NT2/D1 (cell line): ENCODE data around the gene MTNR1B.
A peak's percentile ranks its signal among the peaks of the same experiment; 100 is the strongest.

Source experiments
- DNase-seq: peaks from one replicate; pipeline ENCODE4 v3.0.0-alpha.2; 2011; ENCODE audit warnings: low read depth, low spot score
- H3K27me3 ChIP-seq: 2 replicates; pipeline ENCODE4 v1.6.0; 2011; ENCODE audit warnings: mild to moderate bottlenecking; ENCODE audit not compliant: insufficient read length, insufficient read depth
- H3K36me3 ChIP-seq: 2 replicates; pipeline ENCODE4 v1.6.1; 2011; ENCODE audit warnings: mild to moderate bottlenecking, low read length, mixed read lengths; ENCODE audit not compliant: insufficient read depth, insufficient read length
- H3K4me1 ChIP-seq: 2 replicates; pipeline ENCODE4 v1.5.1; 2011; ENCODE audit not compliant: insufficient read depth, insufficient read length
- H3K4me3 ChIP-seq: 2 replicates; pipeline ENCODE4 v1.5.1; 2011; ENCODE audit warnings: low read depth; ENCODE audit not compliant: insufficient read length
- H3K9ac ChIP-seq: 2 replicates; pipeline ENCODE4 v1.6.0; 2011; ENCODE audit warnings: low read depth; ENCODE audit not compliant: insufficient read length
- H3K9me3 ChIP-seq: 2 replicates; pipeline ENCODE4 v1.5.1; 2011; ENCODE audit warnings: mild to moderate bottlenecking, low read length; ENCODE audit not compliant: insufficient read depth
- SUZ12 ChIP-seq: IDR thresholded peaks from 2 replicates; pipeline ENCODE4 v1.6.1; 2011; ENCODE audit not compliant: insufficient read length, insufficient read depth; ENCODE audit errors: extremely low read depth
- YY1 ChIP-seq: IDR thresholded peaks from 2 replicates; pipeline ENCODE4 v1.6.1; 2011; ENCODE audit not compliant: insufficient read length, insufficient read depth
- ZNF274 ChIP-seq: IDR thresholded peaks from 2 replicates; pipeline ENCODE4 v1.6.1; 2011; ENCODE audit warnings: mild to moderate bottlenecking, low read depth, low read length

Gene MTNR1B

DNA sequence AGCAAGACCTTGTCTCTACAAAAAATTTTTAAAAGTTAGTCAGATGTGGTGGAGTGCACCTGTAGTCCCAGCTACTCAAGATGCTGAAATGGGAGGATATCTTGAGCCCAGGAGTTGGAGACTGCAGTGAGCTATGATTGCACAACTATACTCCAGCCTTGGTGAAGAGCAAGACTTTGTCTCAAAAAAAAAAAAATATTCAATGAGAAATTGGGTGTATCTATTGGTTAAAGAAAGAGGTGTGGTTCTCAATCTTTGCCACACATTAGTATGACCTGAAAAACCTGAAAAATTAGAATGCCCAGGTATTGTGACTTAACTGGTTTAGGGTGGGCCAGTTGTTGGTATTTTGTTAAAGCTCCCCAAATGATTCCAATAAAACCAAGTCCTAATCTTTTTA is 32.4 kb downstream of the MTNR1B start:
- no peak for DNase-seq
- no peak for TF ChIP-seq YY1
- Histone ChIP-seq H3K36me3 (no peaks in the 10 kb centered on the region), H3K9ac (no peak overlapping the region), H3K4me1 (no peaks in the 10 kb centered on the region), H3K4me3 (no peak overlapping the region), H3K27me3 (no peaks in the 10 kb centered on the region), H3K9me3 (no peaks in the 10 kb centered on the region)

DNA sequence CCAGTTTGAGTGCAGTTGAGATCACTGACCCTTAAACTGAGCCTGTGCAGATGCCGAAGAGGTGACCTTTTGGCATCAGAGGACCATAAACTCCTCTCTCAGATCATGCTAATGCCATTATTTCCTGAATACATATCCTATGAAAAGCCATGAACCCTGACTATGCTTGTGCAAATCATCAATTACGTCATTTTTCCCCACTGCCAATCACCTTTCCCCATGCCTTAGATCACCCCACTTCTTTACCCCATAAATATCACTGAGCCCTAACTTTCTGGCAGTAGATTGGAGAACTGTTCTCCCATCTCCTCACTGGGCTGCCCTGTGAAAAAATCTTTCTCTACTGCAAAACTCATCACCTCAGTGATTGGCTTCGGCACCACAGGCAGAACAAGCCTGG is 32.9 kb downstream of the MTNR1B start:
- DNase-seq: no peak
- H3K4me1 ChIP-seq: no peaks in the 10 kb centered on the region
- no peak overlapping the region for H3K4me3 ChIP-seq
- H3K36me3 ChIP-seq: no peaks in the 10 kb centered on the region
- H3K9ac ChIP-seq: no peak overlapping the region
- H3K27me3 ChIP-seq: no peaks in the 10 kb centered on the region
- 0 out of 2 replicates have a peak, but pooled peaks cover under 1% of the 10 kb centered on the region for H3K9me3 ChIP-seq
- TF ChIP-seq ZNF274: no peak
- no peak for TF ChIP-seq SUZ12

DNA sequence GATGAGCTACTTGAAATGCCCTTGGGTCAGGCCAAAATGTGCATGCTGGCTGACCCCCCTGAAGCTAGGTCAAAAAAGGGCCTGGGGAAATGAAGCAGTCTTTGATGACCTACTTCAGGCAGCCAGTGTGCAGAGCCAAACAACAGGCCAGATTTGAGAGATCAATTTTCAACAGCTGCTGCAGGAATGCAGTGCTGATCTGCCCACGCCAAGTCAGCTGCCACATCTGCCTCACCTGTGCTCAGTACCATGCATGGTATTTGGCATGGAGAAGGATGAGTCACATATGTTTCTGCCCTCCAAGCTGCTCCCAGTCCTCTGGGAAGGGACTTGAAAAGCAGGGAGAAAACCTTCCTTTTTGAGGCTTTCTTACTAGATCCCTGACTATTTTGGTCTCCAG is 35.8 kb downstream of the MTNR1B start:
- no peaks in the 10 kb centered on the region for H3K27me3 ChIP-seq
- H3K36me3 ChIP-seq: no peaks in the 10 kb centered on the region
- H3K9ac ChIP-seq: no peak overlapping the region
- no peak for TF ChIP-seq YY1
- TF ChIP-seq ZNF274: no peak
- no peak for TF ChIP-seq SUZ12
- 0 out of 2 replicates have a peak, but pooled peaks cover 4% of the 10 kb centered on the region for H3K9me3 ChIP-seq
- DNase-seq: no peak
- H3K4me1 ChIP-seq: peaks cover 2% of the 10 kb centered on the region
- H3K4me3 ChIP-seq: no peak overlapping the region

DNA sequence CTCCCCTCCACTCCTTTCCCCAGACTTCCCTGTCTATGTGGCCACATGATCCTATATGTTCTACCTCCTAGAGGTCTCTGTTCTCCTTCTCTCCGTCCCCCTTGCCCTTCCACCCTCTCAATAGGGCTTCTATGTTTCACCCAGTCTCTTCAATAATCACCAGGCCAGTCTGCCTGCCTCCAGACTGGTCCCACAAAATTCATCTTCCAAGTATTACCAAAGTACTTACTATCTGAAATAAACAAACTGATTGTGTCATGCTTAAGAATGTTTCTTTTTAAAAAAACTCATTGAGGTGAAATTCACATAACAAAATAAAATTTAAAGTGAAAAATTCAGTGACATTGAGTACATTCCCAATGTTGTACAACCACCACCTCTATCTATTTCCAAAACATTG is 44.2 kb downstream of the MTNR1B start:
- Histone ChIP-seq H3K27me3 (no peaks in the 10 kb centered on the region), H3K4me1 (peaks cover 2% of the 10 kb centered on the region), H3K9ac (no peak overlapping the region), H3K4me3 (no peak overlapping the region), H3K36me3 (no peaks in the 10 kb centered on the region), H3K9me3 (peaks cover 26% of the 10 kb centered on the region; the same call in 1 of the 2 replicates)
- no peak for TF ChIP-seq ZNF274
- TF ChIP-seq SUZ12: no peak
- TF ChIP-seq YY1: no peak
- DNase-seq: no peak

DNA sequence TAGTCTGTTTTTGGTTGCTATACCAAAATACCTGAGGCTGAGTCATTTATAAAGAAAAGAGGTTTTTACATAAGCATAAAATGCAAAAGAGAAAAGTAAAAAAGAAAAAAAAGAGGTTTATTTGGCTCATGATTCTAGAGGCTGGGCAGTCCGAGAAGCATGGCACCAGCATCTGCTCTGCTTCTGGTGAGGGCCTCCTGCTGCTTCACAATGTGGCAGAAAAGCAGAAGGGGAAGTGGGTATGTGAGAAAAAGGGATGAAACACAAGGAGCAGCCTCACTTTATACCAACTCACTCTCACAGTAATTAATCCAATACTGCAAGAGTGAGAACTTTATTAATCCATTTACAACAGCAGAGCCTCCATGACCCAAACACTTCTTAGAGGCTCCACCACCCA is 47.1 kb downstream of the MTNR1B start:
- H3K9ac ChIP-seq: no peak overlapping the region
- no peak for TF ChIP-seq ZNF274
- no peak for TF ChIP-seq SUZ12
- TF ChIP-seq YY1: no peak

DNA sequence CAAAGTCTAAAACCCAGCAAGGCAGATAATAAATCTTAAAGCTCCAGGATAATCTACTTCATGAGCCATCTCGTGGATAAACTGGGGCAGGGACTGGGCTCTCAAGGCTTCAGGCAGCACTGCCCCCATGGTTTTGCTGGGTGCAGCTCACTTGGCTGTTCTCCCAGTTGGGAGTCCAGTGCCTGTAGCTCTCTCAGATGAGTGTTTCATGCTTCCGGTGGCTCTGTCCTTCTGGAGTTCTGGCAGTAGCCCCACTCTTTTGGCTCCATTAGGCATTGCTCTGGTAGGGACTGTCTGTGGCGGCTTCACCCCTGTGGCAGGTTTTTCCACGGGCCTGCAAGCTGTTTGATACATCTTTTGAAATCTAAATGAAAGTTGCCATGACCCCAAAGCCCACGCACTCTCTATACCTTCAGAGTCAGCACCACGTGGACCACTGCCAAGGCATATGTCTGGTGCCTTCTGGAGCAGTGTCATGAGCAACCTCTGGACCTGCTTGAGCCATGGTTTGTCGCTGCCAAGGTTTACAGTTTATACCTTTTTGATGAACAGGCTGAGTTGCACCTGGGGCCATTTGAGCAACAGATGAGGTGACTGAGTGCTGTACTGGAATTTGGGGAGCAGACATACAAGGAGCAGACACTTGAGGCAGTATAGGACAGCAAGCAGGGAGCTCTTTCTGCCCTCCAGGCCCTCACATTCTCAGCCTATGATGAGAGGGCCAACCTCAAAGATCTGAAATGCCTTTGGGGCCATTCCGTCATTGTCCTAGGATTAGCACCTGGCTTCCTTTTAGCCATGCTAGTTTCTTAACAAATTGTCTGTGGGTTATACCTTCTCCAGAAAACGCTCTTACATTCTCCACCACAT is 48.6 kb downstream of the MTNR1B start:
- H3K4me3 ChIP-seq: no peak overlapping the region
- H3K4me1 ChIP-seq: peaks cover 3% of the 10 kb centered on the region
- DNase-seq: peak; percentile 30
- H3K9ac ChIP-seq: no peak overlapping the region
- H3K27me3 ChIP-seq: no peaks in the 10 kb centered on the region
- no peaks in the 10 kb centered on the region for H3K36me3 ChIP-seq
- no peak for TF ChIP-seq SUZ12
- no peak for TF ChIP-seq ZNF274
- TF ChIP-seq YY1: no peak
- peaks cover 26% of the 10 kb centered on the region; the same call in 1 of the 2 replicates for H3K9me3 ChIP-seq

More for the DNA sequence above, 47.1 kb downstream of the MTNR1B start:
- Histone ChIP-seq H3K36me3 (no peaks in the 10 kb centered on the region), H3K4me1 (peaks cover 3% of the 10 kb centered on the region), H3K4me3 (no peak overlapping the region), H3K27me3 (no peaks in the 10 kb centered on the region), H3K9me3 (peaks cover 26% of the 10 kb centered on the region; the same call in 1 of the 2 replicates)
- no peak for DNase-seq

DNA sequence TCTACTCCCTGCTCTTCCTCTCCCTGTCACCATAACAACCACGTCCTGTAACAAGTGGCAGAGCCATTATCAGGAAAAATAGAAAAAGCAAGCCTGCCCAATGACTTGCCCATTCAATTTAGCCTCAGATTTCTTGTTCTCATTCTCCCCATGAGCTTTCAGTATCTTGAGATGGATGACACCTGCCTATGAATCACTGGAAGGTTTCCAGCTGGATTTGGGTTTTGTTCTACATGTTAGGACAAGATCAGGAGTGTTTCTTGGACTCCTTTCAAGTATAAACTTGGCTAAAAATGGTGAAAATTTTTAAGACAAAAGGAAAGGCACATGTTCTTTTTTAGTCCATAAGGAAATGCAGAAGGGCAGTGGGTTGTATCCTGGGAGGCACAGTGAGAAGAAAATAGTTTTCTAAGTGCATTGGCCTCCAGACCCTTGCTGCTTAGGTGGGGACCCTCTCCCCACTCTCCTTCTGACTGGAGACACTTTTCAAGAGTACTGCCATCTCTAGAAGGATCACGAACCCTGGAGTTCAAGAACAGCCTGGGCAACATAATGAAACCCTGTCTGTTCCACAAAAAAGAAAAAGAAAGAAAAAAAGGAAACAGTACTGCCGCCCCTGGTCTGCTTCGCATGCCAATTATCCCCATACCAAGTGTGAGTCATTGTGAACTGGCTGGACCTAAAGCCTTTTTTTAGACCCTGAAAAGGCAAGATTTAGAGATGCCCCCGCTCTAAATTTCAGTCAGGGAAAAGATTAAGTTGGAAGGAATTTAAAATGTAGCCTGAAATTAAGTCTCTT is 51.0 kb downstream of the MTNR1B start:
- TF ChIP-seq SUZ12 (no peak), YY1 (no peak), ZNF274 (no peak)
- H3K27me3 ChIP-seq: no peaks in the 10 kb centered on the region
- H3K4me1 ChIP-seq: peaks cover 3% of the 10 kb centered on the region
- no peak overlapping the region for H3K4me3 ChIP-seq
- peaks cover 26% of the 10 kb centered on the region; the same call in 1 of the 2 replicates for H3K9me3 ChIP-seq
- H3K9ac ChIP-seq: no peak overlapping the region
- peak; percentile 22 for DNase-seq
- no peaks in the 10 kb centered on the region for H3K36me3 ChIP-seq
